Upper lobe of left lung (tissue), 6 donors: ENCODE results near the gene ANKRD62. TPM values are rescaled to one million over a fixed set of nuclear protein-coding genes. Genes with fewer than 3 reads are reported as not detected.

Experiments
- ATAC-seq, 2 donors: fragments of 200-7000 bp; cut with Tn5 transposase; one replicate each; pipeline ENCODE4 v1.9.1; 2022; ENCODE audit warnings: mild to moderate bottlenecking in 2 of 2, moderate library complexity in 2 of 2; ENCODE audit not compliant: low FRiP score in 2 of 2
- DNase-seq, 2 donors: peaks; one replicate each; pipeline ENCODE4 v3.0.0-alpha.2; 2019 to 2020
- H3K27ac ChIP-seq, 4 donors: fragments of 200-600 bp; sonication (generic); one replicate each; pipeline ENCODE4 v1.5.1; 2016 to 2019
- H3K27me3 ChIP-seq, 4 donors: fragments of 200-600 bp; sonication (generic); one replicate each; pipeline ENCODE4 v1.5.1; 2017 to 2019
- H3K36me3 ChIP-seq, 4 donors: fragments of 200-600 bp; sonication (generic); one replicate each; pipeline ENCODE4 v1.5.1; 2016 to 2019
- H3K4me1 ChIP-seq, 4 donors: fragments of 200-600 bp; sonication (generic); one replicate each; pipeline ENCODE4 v1.5.1; 2018 to 2019
- H3K4me3 ChIP-seq, 4 donors: fragments of 200-600 bp; sonication (generic); one replicate each; pipeline ENCODE4 v1.5.1; 2017 to 2019; ENCODE audit warnings: mild to moderate bottlenecking in 2 of 4, moderate library complexity in 1 of 4
- H3K9me3 ChIP-seq, 4 donors: fragments of 200-600 bp; sonication (generic); one replicate each; pipeline ENCODE4 v1.5.1; 2018 to 2019
- CTCF ChIP-seq, 6 experiments: fragments of 450-650 bp in 4 of 6; fragments of 200-600 bp in 2 of 6; sonication (generic) in 2 of 6; IDR thresholded peaks; one replicate each; pipeline ENCODE4 v1.5.1; 2016 to 2019; ENCODE audit warnings: antibody characterized with exemption in 6 of 6
- EP300 ChIP-seq, 4 donors: sonication (generic); formaldehyde crosslinking; IDR thresholded peaks; one replicate each; pipeline ENCODE4 v1.5.1; 2017; ENCODE audit warnings: antibody characterized with exemption in 4 of 4, control low read depth in 2 of 4
- POLR2A ChIP-seq, 4 donors: fragments of 450-650 bp; IDR thresholded peaks; one replicate each; pipeline ENCODE4 v1.5.1; 2016 to 2017; ENCODE audit warnings: antibody characterized with exemption in 4 of 4, mild to moderate bottlenecking in 2 of 4
- POLR2AphosphoS5 ChIP-seq, 2 donors: sonication (generic); formaldehyde crosslinking; IDR thresholded peaks; one replicate each; pipeline ENCODE4 v1.5.1; 2017; ENCODE audit warnings: antibody characterized with exemption in 2 of 2
- WGBS, 2 donors: methylation state at CpG; one replicate each; pipeline ENCODE4 v1.1.5; 2017 to 2018; 5-methylcytosine and 5-hydroxymethylcytosine counted together
- total RNA-seq, 6 donors: library from RNA; depleted of rRNA in 4 of 6; stranded (reverse); fragments of >200 nt in 4 of 6; gene quantifications; one replicate each; pipeline versions ENCODE4 v1.1.0 to v1.2.1, GENCODE V29; 2016 to 2021
- donor health status: DM: no; HTN: no; CAD: no; lungs with moderate emphysema.
- donor health status: DM: no; HTN: yes; CAD: no; lungs with severe emphysema.

Gene ANKRD62
- total RNA-seq, 6 donors from 2014 or later = 0.30 to 6.3 (median 0.40) TPM; not detected in 3

GRCh38 chr18:12092398-12093229 lies 1.0 kb upstream of the ANKRD62 start:
- Histone ChIP-seq H3K9me3 (no peaks in the 10 kb centered on the region), H3K27ac (no peak overlapping the region), H3K4me1 (no peaks in the 10 kb centered on the region), H3K4me3 (no peak overlapping the region), H3K36me3 (no peaks in the 10 kb centered on the region), H3K27me3 (no peaks in the 10 kb centered on the region)
- no peak for TF ChIP-seq POLR2A (IDR thresholded peaks at IDR 0.05)
- peak in 1 of 6 experiments; percentile 29 for TF ChIP-seq CTCF (IDR thresholded peaks at IDR 0.05)
- TF ChIP-seq POLR2AphosphoS5 (IDR thresholded peaks at IDR 0.05) = no peak
- TF ChIP-seq EP300 (IDR thresholded peaks at IDR 0.05) = no peak
- DNase-seq = peak; percentile 20 to 79
- ATAC-seq = peak; percentile 14 to 28
- WGBS, 2 donors = 91 to 94% methylated on average over 3 to 14 of the region's 17 CpGs

- Histone ChIP-seq H3K27me3 (no peaks in the 10 kb centered on the region), H3K36me3 (no peaks in the 10 kb centered on the region), H3K4me3 (no peak overlapping the region), H3K9me3 (no peaks in the 10 kb centered on the region), H3K4me1 (no peaks in the 10 kb centered on the region), H3K27ac (no peak overlapping the region)
- DNase-seq (no peak), ATAC-seq (no peak)
- 80 to 84% methylated on average over 5 of the region's 5 CpGs for WGBS, 2 donors
- TF ChIP-seq EP300 (IDR thresholded peaks at IDR 0.05) (no peak), POLR2AphosphoS5 (IDR thresholded peaks at IDR 0.05) (no peak), POLR2A (IDR thresholded peaks at IDR 0.05) (no peak), CTCF (IDR thresholded peaks at IDR 0.05) (no peak)
Observed at GRCh38 chr18:12098374-12098773, 4.7 kb downstream of the ANKRD62 start.

GRCh38 chr18:12099160-12099559 lies 5.5 kb downstream of the ANKRD62 start:
- H3K9me3 ChIP-seq = no peaks in the 10 kb centered on the region
- H3K27ac ChIP-seq = no peak overlapping the region
- H3K36me3 ChIP-seq = no peaks in the 10 kb centered on the region
- DNase-seq = no peak
- H3K4me1 ChIP-seq = no peaks in the 10 kb centered on the region
- no peak for ATAC-seq
- no peaks in the 10 kb centered on the region for H3K27me3 ChIP-seq
- no peak overlapping the region for H3K4me3 ChIP-seq
- TF ChIP-seq POLR2A (IDR thresholded peaks at IDR 0.05) = no peak
- TF ChIP-seq EP300 (IDR thresholded peaks at IDR 0.05) = no peak
- no peak for TF ChIP-seq POLR2AphosphoS5 (IDR thresholded peaks at IDR 0.05)
- no peak for TF ChIP-seq CTCF (IDR thresholded peaks at IDR 0.05)

GRCh38 chr18:12101266-12101665 lies 7.6 kb downstream of the ANKRD62 start:
- H3K27ac ChIP-seq = no peak overlapping the region
- no peak for ATAC-seq
- H3K9me3 ChIP-seq = no peaks in the 10 kb centered on the region
- no peak for DNase-seq
- 92 to 97% methylated on average over 1 of the region's 1 CpG for WGBS, 2 donors
- no peaks in the 10 kb centered on the region for H3K4me1 ChIP-seq
- H3K4me3 ChIP-seq = no peak overlapping the region
- TF ChIP-seq POLR2A (IDR thresholded peaks at IDR 0.05) (no peak), CTCF (IDR thresholded peaks at IDR 0.05) (no peak), POLR2AphosphoS5 (IDR thresholded peaks at IDR 0.05) (no peak), EP300 (IDR thresholded peaks at IDR 0.05) (no peak)
- H3K27me3 ChIP-seq = no peaks in the 10 kb centered on the region
- no peaks in the 10 kb centered on the region for H3K36me3 ChIP-seq
